SK-N-SH treated with all-trans-retinoic acid at 6 μM for 48 hours (cell line): Measurements from ENCODE around the gene TEAD1.

Experiments
- BACH2 ChIP-seq: fragments of 250-450 bp; sonication (Bioruptor Pico); IDR thresholded peaks from 2 replicates; pipeline ENCODE4 v1.9.0; 2021; ENCODE audit warnings: mild to moderate bottlenecking, borderline replicate concordance
- OSR1 ChIP-seq: fragments of 250-450 bp; sonication (Bioruptor Pico); IDR thresholded peaks from 2 replicates; pipeline ENCODE4 v1.8.0; 2022; ENCODE audit warnings: moderate library complexity, mild to moderate bottlenecking, inconsistent platforms
- ZC3H10 ChIP-seq: fragments of 250-450 bp; sonication (Bioruptor Pico); IDR thresholded peaks from 2 replicates; pipeline ENCODE4 v1.5.1; 2021; ENCODE audit warnings: mild to moderate bottlenecking, moderate library complexity
- ZFP3 ChIP-seq: fragments of 250-450 bp; sonication (Bioruptor Pico); IDR thresholded peaks from 2 replicates; pipeline ENCODE4 v1.5.0; 2020; ENCODE audit warnings: mild to moderate bottlenecking, moderate library complexity
- ZFP30 ChIP-seq: fragments of 450-650 bp; formaldehyde crosslinking; IDR thresholded peaks from 2 replicates; pipeline ENCODE4 v1.5.0; 2022; ENCODE audit warnings: mild to moderate bottlenecking, moderate library complexity
- ZNF70 ChIP-seq: fragments of 450-650 bp; formaldehyde crosslinking; IDR thresholded peaks from 2 replicates; pipeline ENCODE4 v1.5.0; 2020; ENCODE audit warnings: mild to moderate bottlenecking, moderate library complexity
- TF ChIP-seq, protein P1 (sequence below): fragments of 250-450 bp; sonication (Bioruptor Pico); IDR thresholded peaks from 2 replicates; pipeline ENCODE4 v1.8.0; 2020; ENCODE audit warnings: mild to moderate bottlenecking, moderate library complexity, borderline replicate concordance
- TF ChIP-seq, protein P2 (sequence below): fragments of 250-450 bp; sonication (Bioruptor Pico); IDR thresholded peaks from 2 replicates; pipeline ENCODE4 v1.5.0; 2020; ENCODE audit warnings: mild to moderate bottlenecking, moderate library complexity
- TF ChIP-seq, protein P3 (sequence below): fragments of 250-450 bp; sonication (Bioruptor Pico); IDR thresholded peaks from 2 replicates; pipeline ENCODE4 v1.5.1; 2021; ENCODE audit warnings: mild to moderate bottlenecking, moderate library complexity

DNA sequence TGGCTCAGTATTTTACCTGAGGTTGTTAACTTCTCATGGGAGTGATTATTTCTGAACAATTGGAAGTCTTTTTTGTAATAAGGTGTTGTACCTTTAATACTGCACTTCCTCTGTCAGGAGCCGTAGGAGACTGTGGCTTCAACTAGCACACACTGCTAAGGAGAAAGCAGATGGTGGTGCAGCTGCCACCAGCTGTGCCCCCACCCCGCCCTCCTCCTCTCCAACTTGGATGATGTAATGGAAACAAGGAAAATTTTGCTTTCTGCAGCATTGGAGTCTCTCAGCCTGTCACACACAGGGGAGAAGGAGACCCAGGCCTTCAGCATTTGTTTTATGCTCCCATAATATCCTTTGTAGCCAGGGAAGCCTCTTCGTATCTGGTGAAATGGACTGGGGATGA, 91.2 kb downstream of the TEAD1 start:
- TF ChIP-seq ZC3H10 (CRISPR knock-in tag) (no peak), ZNF70 (CRISPR knock-in tag) (no peak), ZFP3 (CRISPR knock-in tag) (no peak), OSR1 (CRISPR knock-in tag) (no peak), ZFP30 (CRISPR knock-in tag) (no peak), BACH2 (no peak)
- TF ChIP-seq, protein P1, sequence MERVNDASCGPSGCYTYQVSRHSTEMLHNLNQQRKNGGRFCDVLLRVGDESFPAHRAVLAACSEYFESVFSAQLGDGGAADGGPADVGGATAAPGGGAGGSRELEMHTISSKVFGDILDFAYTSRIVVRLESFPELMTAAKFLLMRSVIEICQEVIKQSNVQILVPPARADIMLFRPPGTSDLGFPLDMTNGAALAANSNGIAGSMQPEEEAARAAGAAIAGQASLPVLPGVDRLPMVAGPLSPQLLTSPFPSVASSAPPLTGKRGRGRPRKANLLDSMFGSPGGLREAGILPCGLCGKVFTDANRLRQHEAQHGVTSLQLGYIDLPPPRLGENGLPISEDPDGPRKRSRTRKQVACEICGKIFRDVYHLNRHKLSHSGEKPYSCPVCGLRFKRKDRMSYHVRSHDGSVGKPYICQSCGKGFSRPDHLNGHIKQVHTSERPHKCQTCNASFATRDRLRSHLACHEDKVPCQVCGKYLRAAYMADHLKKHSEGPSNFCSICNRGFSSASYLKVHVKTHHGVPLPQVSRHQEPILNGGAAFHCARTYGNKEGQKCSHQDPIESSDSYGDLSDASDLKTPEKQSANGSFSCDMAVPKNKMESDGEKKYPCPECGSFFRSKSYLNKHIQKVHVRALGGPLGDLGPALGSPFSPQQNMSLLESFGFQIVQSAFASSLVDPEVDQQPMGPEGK (CRISPR knock-in tag) = no peak
- TF ChIP-seq, protein P2, sequence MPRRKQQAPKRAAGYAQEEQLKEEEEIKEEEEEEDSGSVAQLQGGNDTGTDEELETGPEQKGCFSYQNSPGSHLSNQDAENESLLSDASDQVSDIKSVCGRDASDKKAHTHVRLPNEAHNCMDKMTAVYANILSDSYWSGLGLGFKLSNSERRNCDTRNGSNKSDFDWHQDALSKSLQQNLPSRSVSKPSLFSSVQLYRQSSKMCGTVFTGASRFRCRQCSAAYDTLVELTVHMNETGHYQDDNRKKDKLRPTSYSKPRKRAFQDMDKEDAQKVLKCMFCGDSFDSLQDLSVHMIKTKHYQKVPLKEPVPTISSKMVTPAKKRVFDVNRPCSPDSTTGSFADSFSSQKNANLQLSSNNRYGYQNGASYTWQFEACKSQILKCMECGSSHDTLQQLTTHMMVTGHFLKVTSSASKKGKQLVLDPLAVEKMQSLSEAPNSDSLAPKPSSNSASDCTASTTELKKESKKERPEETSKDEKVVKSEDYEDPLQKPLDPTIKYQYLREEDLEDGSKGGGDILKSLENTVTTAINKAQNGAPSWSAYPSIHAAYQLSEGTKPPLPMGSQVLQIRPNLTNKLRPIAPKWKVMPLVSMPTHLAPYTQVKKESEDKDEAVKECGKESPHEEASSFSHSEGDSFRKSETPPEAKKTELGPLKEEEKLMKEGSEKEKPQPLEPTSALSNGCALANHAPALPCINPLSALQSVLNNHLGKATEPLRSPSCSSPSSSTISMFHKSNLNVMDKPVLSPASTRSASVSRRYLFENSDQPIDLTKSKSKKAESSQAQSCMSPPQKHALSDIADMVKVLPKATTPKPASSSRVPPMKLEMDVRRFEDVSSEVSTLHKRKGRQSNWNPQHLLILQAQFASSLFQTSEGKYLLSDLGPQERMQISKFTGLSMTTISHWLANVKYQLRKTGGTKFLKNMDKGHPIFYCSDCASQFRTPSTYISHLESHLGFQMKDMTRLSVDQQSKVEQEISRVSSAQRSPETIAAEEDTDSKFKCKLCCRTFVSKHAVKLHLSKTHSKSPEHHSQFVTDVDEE = no peak
- TF ChIP-seq, protein P3, sequence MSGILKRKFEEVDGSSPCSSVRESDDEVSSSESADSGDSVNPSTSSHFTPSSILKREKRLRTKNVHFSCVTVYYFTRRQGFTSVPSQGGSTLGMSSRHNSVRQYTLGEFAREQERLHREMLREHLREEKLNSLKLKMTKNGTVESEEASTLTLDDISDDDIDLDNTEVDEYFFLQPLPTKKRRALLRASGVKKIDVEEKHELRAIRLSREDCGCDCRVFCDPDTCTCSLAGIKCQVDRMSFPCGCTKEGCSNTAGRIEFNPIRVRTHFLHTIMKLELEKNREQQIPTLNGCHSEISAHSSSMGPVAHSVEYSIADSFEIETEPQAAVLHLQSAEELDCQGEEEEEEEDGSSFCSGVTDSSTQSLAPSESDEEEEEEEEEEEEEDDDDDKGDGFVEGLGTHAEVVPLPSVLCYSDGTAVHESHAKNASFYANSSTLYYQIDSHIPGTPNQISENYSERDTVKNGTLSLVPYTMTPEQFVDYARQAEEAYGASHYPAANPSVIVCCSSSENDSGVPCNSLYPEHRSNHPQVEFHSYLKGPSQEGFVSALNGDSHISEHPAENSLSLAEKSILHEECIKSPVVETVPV (CRISPR knock-in tag) = no peak
